HFFc6 (cell line): ENCODE measurements around the gene NT5C. TPM values are rescaled to one million over a fixed set of nuclear protein-coding genes. Genes with fewer than 3 reads are reported as not detected.

ENCODE experiments used
- DNase-seq: peaks from one replicate; pipeline ENCODE4 v3.0.0-alpha.2; 2018
- H3K27ac Mint-ChIP-seq: 2 replicates; pipeline ENCODE4 v1.8.0; 2020; ENCODE audit warnings: mild to moderate bottlenecking, mixed read lengths
- H3K27me3 Mint-ChIP-seq: 2 replicates; pipeline ENCODE4 v1.8.0; 2021; ENCODE audit warnings: mild to moderate bottlenecking, moderate library complexity, mixed read lengths; ENCODE audit not compliant: insufficient read depth
- H3K36me3 Mint-ChIP-seq: 2 replicates; pipeline ENCODE4 v1.8.0; 2021; ENCODE audit warnings: low read depth, mixed read lengths
- H3K4me1 Mint-ChIP-seq: 2 replicates; pipeline ENCODE4 v1.8.0; 2020; ENCODE audit warnings: low read depth, mixed read lengths
- H3K4me3 Mint-ChIP-seq: 2 replicates; pipeline ENCODE4 v1.8.0; 2020; ENCODE audit warnings: mild to moderate bottlenecking, moderate library complexity, mixed read lengths
- H3K9me3 Mint-ChIP-seq: 2 replicates; pipeline ENCODE4 v1.8.0; 2020; ENCODE audit warnings: mild to moderate bottlenecking, mixed read lengths
- CTCF ChIP-seq: fragments of 200-600 bp; sonication (generic); IDR thresholded peaks from 2 replicates; pipeline ENCODE4 v1.5.0; 2021; ENCODE audit warnings: antibody characterized with exemption, mild to moderate bottlenecking
- long read RNA-seq: library from polyadenylated mRNA; unstranded; transcript quantifications from one replicate; pipeline ENCODE4 v2.0.0, GENCODE V29; 2019
- total RNA-seq, 6 experiments: library from RNA; stranded (reverse); fragmentation: NEBNext Ultra II Directional; extraction: Animal tissue kit (Norgen Biotek cat#: 25700); gene quantifications; 2 replicates in 1 of 6; 3 replicates in 5 of 6; pipeline ENCODE4 v1.2.3, GENCODE V29; 2021

The NT5C gene
- 10 to 100 TPM; 30.4 to 41.7 (median 36.3) TPM for total RNA-seq
- long read RNA-seq, transcript NT5C-201 (5 exons, 954 nt) = major isoform, 32 of 55 reads
- long read RNA-seq, partial matches to known transcripts = 7 of 55 reads
- long read RNA-seq, other reads (novel, unspliced or antisense) = 8 of 55 reads

- peak; percentile 66 for DNase-seq
- Mint-ChIP-seq H3K4me3 (peak within 1 kb of the TSS; percentile 89), H3K27ac (peak within 1 kb of the TSS; percentile 91), H3K9me3 (no peaks in the 10 kb centered on the region), H3K36me3 (peaks cover 8% of the 10 kb centered on the region; the same call in 1 of the 2 replicates), H3K4me1 (peaks cover 7% of the 10 kb centered on the region), H3K27me3 (peaks cover 6% of the 10 kb centered on the region; the same call in 1 of the 2 replicates)
- peak; percentile 87 for TF ChIP-seq CTCF
Measured at GRCh38 chr17:75131278-75132017, at the start of gene NT5C. NT5C (minus strand) TSS chr17:75131742; CDS start chr17:75131707, 35 bp downstream.

- Mint-ChIP-seq H3K27ac (peak overlapping the region; percentile 70), H3K9me3 (no peaks in the 10 kb centered on the region), H3K4me3 (peak overlapping the region; percentile 95), H3K36me3 (peaks cover 10% of the 10 kb centered on the region), H3K27me3 (no peaks in the 10 kb centered on the region), H3K4me1 (peaks cover 22% of the 10 kb centered on the region)
- DNase-seq = no peak
- no peak for TF ChIP-seq CTCF
Measured at GRCh38 chr17:75181110-75181509, 49.6 kb upstream of the NT5C start.

GRCh38 chr17:75178453-75178852 is 46.9 kb upstream of the NT5C start:
- no peaks in the 10 kb centered on the region for H3K9me3 Mint-ChIP-seq
- H3K4me3 Mint-ChIP-seq = no peak overlapping the region

GRCh38 chr17:75176625-75177024 is 45.1 kb upstream of the NT5C start:
- H3K4me3 Mint-ChIP-seq = no peak overlapping the region
- TF ChIP-seq CTCF = no peak
- H3K27me3 Mint-ChIP-seq = no peaks in the 10 kb centered on the region
- no peaks in the 10 kb centered on the region for H3K9me3 Mint-ChIP-seq
- no peak overlapping the region for H3K27ac Mint-ChIP-seq
- no peak for DNase-seq
- H3K36me3 Mint-ChIP-seq = peaks cover 27% of the 10 kb centered on the region
- H3K4me1 Mint-ChIP-seq = peaks cover 12% of the 10 kb centered on the region; the same call in 1 of the 2 replicates

More at GRCh38 chr17:75178453-75178852, 46.9 kb upstream of the NT5C start:
- no peaks in the 10 kb centered on the region for H3K27me3 Mint-ChIP-seq
- DNase-seq = no peak
- no peak overlapping the region for H3K27ac Mint-ChIP-seq
- TF ChIP-seq CTCF = no peak
- H3K4me1 Mint-ChIP-seq = peaks cover 16% of the 10 kb centered on the region
- H3K36me3 Mint-ChIP-seq = peaks cover 24% of the 10 kb centered on the region

GRCh38 chr17:75174996-75175395 is 43.5 kb upstream of the NT5C start:
- Mint-ChIP-seq H3K27me3 (no peaks in the 10 kb centered on the region), H3K9me3 (no peaks in the 10 kb centered on the region), H3K27ac (no peak overlapping the region), H3K4me1 (peaks cover 6% of the 10 kb centered on the region; the same call in 1 of the 2 replicates), H3K36me3 (peaks cover 20% of the 10 kb centered on the region; the same call in 1 of the 2 replicates), H3K4me3 (no peak overlapping the region)
- no peak for TF ChIP-seq CTCF
- DNase-seq = no peak
